SK-N-MC (cell line): Measurements from ENCODE around the gene MED23.
A peak's percentile ranks its signal among the peaks of the same experiment; 100 is the strongest.

Source experiments
- EZH2 ChIP-seq: fragments of 200-600 bp; sonication (generic); IDR thresholded peaks from one replicate; pipeline ENCODE4 v1.6.1; 2017; ENCODE audit warnings: antibody characterized with exemption
- POLR2AphosphoS5 ChIP-seq: IDR thresholded peaks from 2 replicates; pipeline ENCODE4 v1.6.1; 2012; ENCODE audit warnings: mild to moderate bottlenecking, low read depth, low read length, borderline replicate concordance

GRCh38 chr6:131636880-131637792, 9.1 kb upstream of the MED23 start, which contains the start of gene ENPP3:
- TF ChIP-seq POLR2AphosphoS5 (peak; percentile 46), EZH2 (no peak)
